LNCAP (cell line): ENCODE data around the gene MYBPHL.
A peak's percentile ranks its signal among the peaks of the same experiment; 100 is the strongest.

Experiments
- CTCF ChIP-seq: fragments of 450-650 bp; IDR thresholded peaks from 2 replicates; pipeline ENCODE4 v1.5.1; 2017; ENCODE audit warnings: mild to moderate bottlenecking

MYBPHL gene

DNA sequence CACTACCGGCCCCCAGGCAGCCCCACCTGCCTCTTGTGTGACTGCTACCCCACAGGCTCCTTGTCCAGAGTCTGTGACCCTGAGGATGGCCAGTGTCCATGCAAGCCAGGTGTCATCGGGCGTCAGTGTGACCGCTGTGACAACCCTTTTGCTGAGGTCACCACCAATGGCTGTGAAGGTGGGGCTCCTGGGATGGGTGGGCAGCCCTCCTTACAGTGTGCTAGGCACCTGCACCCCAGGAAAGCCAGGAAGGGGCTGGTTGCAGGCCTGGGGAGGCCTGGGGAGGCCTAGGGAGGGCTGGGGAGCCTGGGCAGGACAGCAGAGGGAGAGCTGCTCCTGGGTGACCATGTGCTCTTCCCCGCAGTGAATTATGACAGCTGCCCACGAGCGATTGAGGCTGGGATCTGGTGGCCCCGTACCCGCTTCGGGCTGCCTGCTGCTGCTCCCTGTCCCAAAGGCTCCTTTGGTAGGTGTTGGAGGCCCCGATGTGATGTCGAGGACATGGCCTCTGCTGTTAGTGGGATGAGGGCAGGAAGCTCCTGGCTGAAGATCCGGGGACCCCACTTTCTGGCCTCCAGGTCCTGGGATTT, 41.0 kb downstream of the MYBPHL start:
- TF ChIP-seq CTCF, result no peak

DNA sequence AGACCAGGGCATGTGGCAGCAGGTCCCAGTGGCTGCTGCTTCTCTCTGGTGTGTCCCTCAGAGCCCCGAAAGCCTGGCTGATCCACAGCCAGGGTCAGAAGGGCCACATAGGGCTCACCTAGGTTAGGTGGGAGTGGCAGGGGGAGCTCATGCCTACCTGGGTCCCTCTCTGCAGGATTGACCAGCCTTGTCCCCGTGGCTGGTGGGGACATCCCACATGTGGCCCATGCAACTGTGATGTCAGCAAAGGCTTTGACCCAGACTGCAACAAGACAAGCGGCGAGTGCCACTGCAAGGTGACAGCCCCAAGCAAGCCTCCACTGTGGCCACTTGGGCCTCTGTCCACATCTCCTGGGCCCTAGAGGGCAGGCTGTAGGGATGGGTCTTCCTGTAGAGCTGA, 41.8 kb downstream of the MYBPHL start:
- TF ChIP-seq CTCF, result no peak

- no peak for TF ChIP-seq CTCF
These were observed 42.4 kb downstream of the MYBPHL start for GRCh38 chr1:109264379-109264755.

GRCh38 chr1:109263597-109264378, 43.0 kb downstream of the MYBPHL start:
- TF ChIP-seq CTCF, result peak; percentile 100

DNA sequence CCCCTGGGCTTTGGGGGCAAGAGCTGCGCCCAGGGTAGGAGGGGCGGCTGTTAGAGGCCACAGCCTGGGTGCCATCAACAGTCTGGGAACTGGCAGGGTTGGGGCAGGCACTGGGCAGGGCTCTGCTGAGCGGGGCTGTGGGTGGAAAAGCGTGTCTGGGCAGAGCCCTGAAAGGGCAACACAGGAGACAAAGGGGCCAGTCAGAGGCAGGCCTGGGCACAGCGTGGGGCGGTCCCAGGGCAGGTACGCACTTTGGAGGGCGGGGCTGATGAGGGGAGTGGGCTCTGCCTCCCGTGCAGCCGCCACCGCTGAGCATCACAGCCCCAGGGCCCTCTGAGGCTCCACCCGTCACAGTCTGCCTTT, 43.6 kb downstream of the MYBPHL start:
- no peak for TF ChIP-seq CTCF

- no peak for TF ChIP-seq CTCF
These were observed 44.4 kb downstream of the MYBPHL start for GRCh38 chr1:109262231-109263055.

GRCh38 chr1:109261578-109261977, 45.2 kb downstream of the MYBPHL start:
- TF ChIP-seq CTCF, result no peak
